ENCODE results near the gene NDUFB8. TPM values are rescaled to one million over a fixed set of nuclear protein-coding genes. Genes with fewer than 3 reads are reported as not detected.
"Not testable (repeated sequence)": the region's sequence is repeated elsewhere in the genome, so short reads cannot be mapped to it uniquely, and the experiment has no call there.

NDUFB8 gene
- total RNA-seq, result 100 to 1,000 TPM in 3 of 4 donors, 10 to 100 TPM in 1; 70.3 to 265 (median 137) TPM

DNA sequence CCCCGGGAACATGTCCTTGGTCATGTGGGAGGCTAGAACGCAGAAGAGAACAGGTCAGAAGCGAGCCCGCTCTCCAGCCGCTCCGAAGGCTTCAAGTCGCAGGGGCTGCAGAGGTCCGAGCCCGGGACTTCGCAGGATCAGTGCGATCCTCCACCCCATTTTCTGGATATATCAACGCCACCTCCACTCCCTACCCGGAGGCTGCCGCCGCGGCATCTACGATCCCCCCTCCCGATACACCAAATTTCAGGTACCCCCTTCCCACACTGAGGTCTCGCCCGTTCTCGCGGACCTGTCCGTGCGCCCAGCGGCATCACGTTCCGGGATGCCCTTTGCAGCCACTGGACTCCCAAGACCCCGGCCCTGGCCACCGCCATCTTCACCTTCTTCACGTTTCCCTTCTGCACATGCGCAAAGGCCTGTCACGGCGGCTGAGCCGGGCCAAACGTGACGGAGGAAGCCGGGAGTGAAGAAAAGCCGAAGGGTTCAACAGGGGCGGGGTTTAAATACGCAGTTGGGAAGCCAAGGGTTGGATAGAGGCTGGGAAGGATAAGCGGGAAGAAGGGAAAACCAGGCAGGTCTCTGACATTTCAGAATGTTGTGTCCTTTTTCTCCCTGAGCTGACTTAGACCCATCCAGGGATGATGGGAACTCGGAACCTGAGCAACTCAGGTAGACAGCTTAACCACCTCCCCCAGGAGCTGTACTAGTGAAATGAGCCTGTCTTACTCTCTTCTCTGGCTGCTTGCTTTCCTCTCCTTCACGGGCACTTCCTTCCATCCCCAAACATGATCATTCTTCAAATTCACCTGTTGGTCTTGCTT is at the start of gene NDUFB8:
NDUFB8 (minus strand) TSS at position 397 of the 824 bp plus-strand sequence; CDS start at position 377, 20 bp downstream.
- DNase-seq, result peak; percentile 94
- peak within 1 kb of the TSS; percentile 65 to 79 (median 70) for H3K4me3 ChIP-seq

DNA sequence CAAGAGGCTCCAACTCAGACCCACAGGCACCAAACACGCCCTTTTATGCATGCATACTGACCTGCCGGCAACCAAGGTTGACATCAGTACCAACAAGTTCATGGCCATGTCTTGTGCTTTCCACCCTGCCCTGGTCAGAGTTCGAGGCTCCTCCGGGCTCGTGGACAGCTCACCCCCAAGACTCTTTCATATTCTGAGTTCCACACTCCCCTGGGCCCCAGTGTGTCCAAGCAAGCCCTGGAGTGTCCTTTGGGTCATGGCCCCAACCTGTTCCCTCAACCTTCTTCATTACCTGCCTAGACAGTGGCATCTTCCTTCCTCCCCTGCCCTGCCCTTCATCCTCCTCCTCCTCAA is 46.6 kb upstream of the NDUFB8 start:
- in situ Hi-C loops (cut with MboI; ENCODE audit: low pct_ligation_motif_present in 1 of 4, low pct_unique_long_range_greater_than_20kb in 1 of 4, low sequenced_read_pairs in 3 of 4), result no loop called here
- Histone ChIP-seq H3K27ac (no peak overlapping the region), H3K4me1 (no peaks in the 10 kb centered on the region), H3K36me3 (no peaks in the 10 kb centered on the region), H3K9me3 (no peaks in the 10 kb centered on the region), H3K27me3 (peaks cover 39% of the 10 kb centered on the region), H3K4me3 (no peak overlapping the region)
- no peak for DNase-seq
- intact Hi-C loops (cut with DNase I; ENCODE audit: low total_unique reads), result no loop called here
- no peak for TF ChIP-seq POLR2A (IDR thresholded peaks at IDR 0.05)
- TF ChIP-seq EP300 (IDR thresholded peaks at IDR 0.05; ENCODE audit: low read depth), result no peak
- TF ChIP-seq POLR2AphosphoS5 (IDR thresholded peaks at IDR 0.05), result no peak
- TF ChIP-seq, protein P1, sequence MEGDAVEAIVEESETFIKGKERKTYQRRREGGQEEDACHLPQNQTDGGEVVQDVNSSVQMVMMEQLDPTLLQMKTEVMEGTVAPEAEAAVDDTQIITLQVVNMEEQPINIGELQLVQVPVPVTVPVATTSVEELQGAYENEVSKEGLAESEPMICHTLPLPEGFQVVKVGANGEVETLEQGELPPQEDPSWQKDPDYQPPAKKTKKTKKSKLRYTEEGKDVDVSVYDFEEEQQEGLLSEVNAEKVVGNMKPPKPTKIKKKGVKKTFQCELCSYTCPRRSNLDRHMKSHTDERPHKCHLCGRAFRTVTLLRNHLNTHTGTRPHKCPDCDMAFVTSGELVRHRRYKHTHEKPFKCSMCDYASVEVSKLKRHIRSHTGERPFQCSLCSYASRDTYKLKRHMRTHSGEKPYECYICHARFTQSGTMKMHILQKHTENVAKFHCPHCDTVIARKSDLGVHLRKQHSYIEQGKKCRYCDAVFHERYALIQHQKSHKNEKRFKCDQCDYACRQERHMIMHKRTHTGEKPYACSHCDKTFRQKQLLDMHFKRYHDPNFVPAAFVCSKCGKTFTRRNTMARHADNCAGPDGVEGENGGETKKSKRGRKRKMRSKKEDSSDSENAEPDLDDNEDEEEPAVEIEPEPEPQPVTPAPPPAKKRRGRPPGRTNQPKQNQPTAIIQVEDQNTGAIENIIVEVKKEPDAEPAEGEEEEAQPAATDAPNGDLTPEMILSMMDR (IDR thresholded peaks at IDR 0.05), result no peak
- 33 to 76% methylated on average over 3 to 5 of the region's 5 CpGs for WGBS, 2 donors (ENCODE audit: low coverage in 1 of 2)

More for the DNA sequence above, at the start of gene NDUFB8:
- no peaks in the 10 kb centered on the region for H3K9me3 ChIP-seq
- intact Hi-C loops (cut with DNase I; ENCODE audit: low total_unique reads), result no loop called here
- 1% methylated on average over 10 to 43 of the region's 43 CpGs for WGBS, 2 donors (ENCODE audit: low coverage in 1 of 2)
- peaks cover 13 to 18% (median 14%) of the 10 kb centered on the region in 4 donors for H3K4me1 ChIP-seq
- in situ Hi-C loops (cut with MboI; ENCODE audit: low pct_ligation_motif_present in 1 of 4, low pct_unique_long_range_greater_than_20kb in 1 of 4, low sequenced_read_pairs in 3 of 4), result no loop called here
- TF ChIP-seq POLR2A (IDR thresholded peaks at IDR 0.05), result peak; percentile 65
- no peak for TF ChIP-seq EP300 (IDR thresholded peaks at IDR 0.05; ENCODE audit: low read depth)
- peak; percentile 73 to 83 (median 82) for TF ChIP-seq POLR2AphosphoS5 (IDR thresholded peaks at IDR 0.05)
- TF ChIP-seq, protein P1 (IDR thresholded peaks at IDR 0.05), result no peak
- peaks cover 0 to 18% (median 9%) of the 10 kb centered on the region in 4 donors for H3K36me3 ChIP-seq
- H3K27me3 ChIP-seq, result no peaks in the 10 kb centered on the region
- peak within 1 kb of the TSS; percentile 80 to 85 (median 82) for H3K27ac ChIP-seq

DNA sequence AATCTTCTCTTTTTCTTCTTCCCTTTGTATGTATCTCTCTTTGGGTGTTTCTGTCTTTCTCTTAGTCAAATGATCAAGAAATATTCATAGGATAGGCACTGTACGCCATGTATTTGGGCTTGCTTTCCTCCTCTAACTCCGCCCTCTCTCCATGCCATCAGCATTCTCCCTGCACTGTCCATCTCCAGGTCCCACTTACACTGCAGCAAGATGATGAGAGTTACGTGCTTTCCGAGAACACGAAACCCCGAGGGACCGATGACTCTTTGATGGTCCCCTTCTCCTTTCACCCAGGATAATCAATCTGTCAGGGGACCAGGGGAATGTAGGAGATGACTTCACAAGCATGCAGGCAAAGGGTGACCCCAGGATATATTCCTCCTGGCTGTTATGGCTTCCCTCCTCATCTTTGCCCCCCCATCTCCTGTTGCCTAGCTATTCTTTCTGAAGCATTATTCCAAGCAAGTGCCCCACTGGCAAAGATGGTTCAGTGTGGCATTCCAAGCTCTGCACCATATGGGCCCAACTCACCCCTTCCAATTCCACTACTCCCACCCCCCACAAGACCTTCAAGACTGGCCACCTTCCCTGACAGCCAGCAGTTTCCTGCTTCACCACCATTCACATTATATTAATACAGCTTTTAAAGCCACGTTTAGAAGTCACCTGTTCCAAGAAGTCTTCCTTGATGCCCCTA is 46.1 kb upstream of the NDUFB8 start:
- 80 to 89% methylated on average over 5 to 8 of the region's 8 CpGs for WGBS, 2 donors (ENCODE audit: low coverage in 1 of 2)
- intact Hi-C loops (cut with DNase I; ENCODE audit: low total_unique reads), result no loop called here
- peaks cover 44% of the 10 kb centered on the region for H3K27me3 ChIP-seq
- no peak for DNase-seq
- no peak overlapping the region for H3K27ac ChIP-seq
- no peak overlapping the region for H3K4me3 ChIP-seq
- no peaks in the 10 kb centered on the region for H3K4me1 ChIP-seq
- TF ChIP-seq, protein P1 (IDR thresholded peaks at IDR 0.05), result no peak
- TF ChIP-seq POLR2A (IDR thresholded peaks at IDR 0.05) (no peak), EP300 (IDR thresholded peaks at IDR 0.05; ENCODE audit: low read depth) (no peak), POLR2AphosphoS5 (IDR thresholded peaks at IDR 0.05) (no peak)
- in situ Hi-C loops (cut with MboI; ENCODE audit: low pct_ligation_motif_present in 1 of 4, low pct_unique_long_range_greater_than_20kb in 1 of 4, low sequenced_read_pairs in 3 of 4), result no loop called here
- H3K36me3 ChIP-seq, result no peaks in the 10 kb centered on the region
- H3K9me3 ChIP-seq, result no peaks in the 10 kb centered on the region

DNA sequence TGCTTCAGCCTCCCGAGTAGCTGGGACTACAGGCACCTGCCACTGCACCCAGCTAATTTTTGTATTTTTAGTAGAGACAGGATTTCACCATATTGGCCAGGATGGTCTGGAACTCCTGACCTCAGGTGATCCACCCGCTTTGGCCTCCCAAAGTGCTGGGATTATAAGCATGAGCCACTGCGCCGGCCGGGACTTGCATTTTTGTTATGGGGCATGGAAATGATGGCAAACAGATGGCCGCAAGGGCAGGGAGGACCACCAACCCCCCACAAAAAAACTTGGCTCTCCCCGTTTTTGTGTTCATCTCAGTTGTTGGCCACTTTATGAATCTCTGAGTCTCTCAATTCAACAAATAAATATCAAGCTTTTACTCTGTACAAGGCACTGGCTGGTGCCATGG is 45.5 kb upstream of the NDUFB8 start:
- DNase-seq; H3K9me3 ChIP-seq; H3K27ac ChIP-seq; H3K4me1 ChIP-seq; H3K4me3 ChIP-seq; H3K36me3 ChIP-seq; intact Hi-C loops (cut with DNase I; ENCODE audit: low total_unique reads); in situ Hi-C loops (cut with MboI; ENCODE audit: low pct_ligation_motif_present in 1 of 4, low pct_unique_long_range_greater_than_20kb in 1 of 4, low sequenced_read_pairs in 3 of 4): not testable (repeated sequence)
- 80 to 100% methylated on average over 1 to 7 of the region's 7 CpGs for WGBS, 2 donors (ENCODE audit: low coverage in 1 of 2)
- peaks cover 50% of the 10 kb centered on the region for H3K27me3 ChIP-seq

Data from transverse colon (tissue), 4 donors.